ENCODE results near the gene NUP85.
A peak's percentile ranks its signal among the peaks of the same experiment; 100 is the strongest.

Gene NUP85

GRCh38 chr17:75239778-75240393 is 34.4 kb downstream of the NUP85 start:
- DNase-seq (ENCODE audit: low spot score), result no peak
- TF ChIP-seq CTCF (IDR thresholded peaks at IDR 0.05; ENCODE audit: extremely low read depth, insufficient read depth, missing control alignments), result no peak
- in situ Hi-C loops (cut with MboI; ENCODE audit: low pct_unique_long_range_greater_than_20kb, low sequenced_read_pairs, unreplicated experiment), result no loop called here

- no peak for DNase-seq (ENCODE audit: low spot score)
- in situ Hi-C loops (cut with MboI; ENCODE audit: low pct_unique_long_range_greater_than_20kb, low sequenced_read_pairs, unreplicated experiment), result no loop called here
- peak; percentile 80 for TF ChIP-seq CTCF (IDR thresholded peaks at IDR 0.05; ENCODE audit: extremely low read depth, insufficient read depth, missing control alignments)
Measured at GRCh38 chr17:75240394-75241142, 35.1 kb downstream of the NUP85 start.

GRCh38 chr17:75241143-75241430 is 35.6 kb downstream of the NUP85 start:
- DNase-seq (ENCODE audit: low spot score), result no peak
- in situ Hi-C loops (cut with MboI; ENCODE audit: low pct_unique_long_range_greater_than_20kb, low sequenced_read_pairs, unreplicated experiment), result no loop called here
- no peak for TF ChIP-seq CTCF (IDR thresholded peaks at IDR 0.05; ENCODE audit: extremely low read depth, insufficient read depth, missing control alignments)

- no peak for DNase-seq (ENCODE audit: low spot score)
- in situ Hi-C loops (cut with MboI; ENCODE audit: low pct_unique_long_range_greater_than_20kb, low sequenced_read_pairs, unreplicated experiment), result no loop called here
- no peak for TF ChIP-seq CTCF (IDR thresholded peaks at IDR 0.05; ENCODE audit: extremely low read depth, insufficient read depth, missing control alignments)
Measured at GRCh38 chr17:75241502-75241901, 36.0 kb downstream of the NUP85 start.

- TF ChIP-seq CTCF (IDR thresholded peaks at IDR 0.05; ENCODE audit: extremely low read depth, insufficient read depth, missing control alignments), result no peak
- in situ Hi-C loops (cut with MboI; ENCODE audit: low pct_unique_long_range_greater_than_20kb, low sequenced_read_pairs, unreplicated experiment), result no loop called here
- no peak for DNase-seq (ENCODE audit: low spot score)
Measured at GRCh38 chr17:75241996-75242460, 36.5 kb downstream of the NUP85 start.

- DNase-seq (ENCODE audit: low spot score), result no peak
- TF ChIP-seq CTCF (IDR thresholded peaks at IDR 0.05; ENCODE audit: extremely low read depth, insufficient read depth, missing control alignments), result no peak
- in situ Hi-C loops (cut with MboI; ENCODE audit: low pct_unique_long_range_greater_than_20kb, low sequenced_read_pairs, unreplicated experiment), result no loop called here
Measured at GRCh38 chr17:75242461-75243042, 37.1 kb downstream of the NUP85 start.
